GM18519 (cell line): ENCODE data around the gene TMC2.
A peak's percentile ranks its signal among the peaks of the same experiment; 100 is the strongest.
"Not testable (repeated sequence)": the region's sequence is repeated elsewhere in the genome, so short reads cannot be mapped to it uniquely, and the experiment has no call there.

Source experiments
- ATAC-seq: cut with Tn5 transposase; IDR thresholded peaks from one replicate; pipeline ENCODE4 v1.9.1; 2021; ENCODE audit warnings: mild to moderate bottlenecking, moderate library complexity; ENCODE audit not compliant: unreplicated experiment, low FRiP score

Gene TMC2

GRCh38 chr20:2523919-2524708 lies 12.3 kb upstream of the TMC2 start:
- ATAC-seq = peak; percentile 54

GRCh38 chr20:2524709-2525506 lies 11.5 kb upstream of the TMC2 start:
- ATAC-seq = no peak

DNA sequence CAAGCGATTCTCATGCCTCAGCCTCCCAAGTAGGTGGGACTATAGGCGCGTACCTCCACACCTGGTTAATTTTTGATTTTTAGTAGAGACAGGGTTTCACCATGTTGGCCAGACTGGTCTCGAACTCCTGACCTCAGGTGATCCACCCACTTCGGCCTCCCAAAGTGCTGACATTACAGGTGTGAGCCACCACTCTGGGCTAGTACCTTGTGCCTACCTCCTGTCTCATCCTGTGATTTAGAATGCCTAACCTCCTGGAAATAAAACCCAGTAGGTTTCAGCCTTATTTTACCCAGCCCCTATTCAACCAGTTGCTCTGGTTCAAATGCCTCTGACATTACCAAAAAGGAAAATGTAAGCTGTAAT lies 10.2 kb upstream of the TMC2 start:
- ATAC-seq = not testable (repeated sequence)

- no peak for ATAC-seq
Measured at GRCh38 chr20:2527762-2528161, 8.6 kb upstream of the TMC2 start.

DNA sequence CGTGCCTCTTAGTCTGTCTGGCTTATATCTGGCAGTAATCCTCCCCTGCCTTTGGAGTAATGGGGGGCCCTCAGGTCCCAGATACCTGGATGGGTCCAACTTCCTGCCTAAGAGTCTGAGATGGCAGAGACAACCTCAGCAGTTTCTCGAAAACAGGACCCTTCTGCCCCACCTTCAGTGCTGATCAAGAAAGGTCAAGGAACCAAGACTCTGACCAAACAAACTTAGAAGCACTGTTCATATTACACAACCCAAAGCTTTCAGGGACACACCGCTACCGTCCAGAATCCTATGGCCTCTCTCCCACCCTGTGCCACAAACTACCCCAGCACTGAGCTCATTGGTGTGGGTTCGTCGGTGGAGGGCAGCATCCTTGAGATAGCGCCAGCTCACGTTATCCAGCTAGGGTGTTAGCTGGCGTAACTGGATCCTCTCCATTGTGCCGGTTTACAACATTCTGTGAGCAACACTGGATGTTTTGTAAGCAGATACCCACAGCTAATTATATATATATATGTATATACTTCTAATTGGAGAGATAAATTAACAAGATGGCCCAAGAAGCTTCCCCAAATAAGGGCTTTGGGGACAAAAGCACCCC lies 7.6 kb upstream of the TMC2 start:
- ATAC-seq = no peak

DNA sequence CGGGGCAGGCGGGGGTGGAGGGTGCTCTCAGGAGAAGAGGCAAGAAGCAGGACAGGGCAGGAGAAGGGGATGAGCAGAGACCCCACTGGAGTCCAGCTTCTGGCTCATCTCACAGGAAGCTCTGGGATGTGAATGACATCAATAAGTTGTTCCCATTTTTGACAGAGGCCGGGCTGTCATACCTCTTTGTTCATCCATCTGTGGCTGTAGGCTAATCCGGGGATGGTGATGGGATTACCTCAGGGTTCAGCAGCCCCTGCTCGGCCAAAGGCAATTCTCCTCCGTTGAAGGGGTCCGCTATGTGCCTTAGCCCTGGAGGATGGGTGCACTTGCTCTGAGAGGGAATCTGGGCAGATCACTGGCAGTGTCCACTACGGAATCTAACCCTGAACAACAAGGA lies 3.3 kb upstream of the TMC2 start:
- ATAC-seq = no peak

DNA sequence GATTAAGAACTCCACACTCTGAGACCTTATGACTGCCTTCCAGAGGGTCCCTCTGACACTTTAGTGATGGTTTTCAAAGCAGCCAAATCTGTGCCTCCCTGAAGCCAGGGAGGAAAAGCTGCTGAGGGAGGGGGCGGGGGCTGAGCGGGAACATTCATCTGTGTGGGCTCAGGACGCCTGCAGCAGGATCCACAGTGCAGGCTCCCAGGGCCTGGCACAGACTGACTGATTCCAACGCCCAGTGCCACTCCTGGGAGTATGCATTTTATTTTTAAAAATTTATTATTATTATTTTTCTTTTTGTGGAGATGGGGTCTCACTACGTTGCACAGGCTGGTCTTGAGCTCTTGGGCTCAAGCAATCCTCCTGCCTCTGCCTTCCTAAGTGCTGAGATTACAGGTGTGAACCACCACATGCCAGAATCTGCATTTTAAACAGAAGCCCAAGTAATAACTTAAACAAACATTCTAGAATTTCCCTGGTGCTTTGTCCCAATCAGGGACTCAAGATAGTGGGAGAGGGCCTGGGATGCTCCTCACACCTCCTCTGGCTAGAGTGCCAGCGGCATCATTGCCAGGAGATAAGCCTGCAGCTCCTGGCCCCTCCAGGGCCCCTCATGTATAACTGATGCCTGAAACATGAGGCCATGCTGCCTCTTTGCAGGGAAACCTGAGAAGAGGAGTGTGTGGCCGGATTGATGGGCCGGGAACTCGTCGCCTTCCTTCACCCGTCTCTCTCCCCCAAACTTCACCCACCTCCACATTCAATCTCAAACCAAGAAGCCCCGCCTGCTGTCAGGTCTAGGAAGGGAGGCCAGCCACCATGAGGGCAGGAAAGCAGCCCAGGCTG lies 438 bp upstream of the TMC2 start:
- no peak for ATAC-seq

DNA sequence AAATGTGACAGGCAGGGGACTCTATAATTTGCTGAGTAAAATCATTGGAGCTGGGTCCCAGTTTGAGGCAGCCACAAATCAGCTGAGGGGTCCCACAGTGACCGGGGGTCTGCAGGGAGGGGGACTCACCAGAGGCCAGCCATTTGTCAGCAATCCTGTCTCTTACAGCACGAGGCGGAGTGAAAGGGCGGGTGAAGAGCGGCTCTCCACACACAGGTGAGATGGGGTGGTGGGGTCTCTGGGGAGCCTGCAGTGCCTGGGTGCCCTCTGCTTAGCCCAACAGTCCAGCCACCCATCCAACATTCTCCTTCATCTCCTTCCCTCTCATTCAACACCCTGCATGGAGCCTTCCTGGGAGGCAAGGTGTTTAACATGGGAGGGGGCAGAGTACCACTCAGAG lies 728 bp downstream of the TMC2 start:
- no peak for ATAC-seq

DNA sequence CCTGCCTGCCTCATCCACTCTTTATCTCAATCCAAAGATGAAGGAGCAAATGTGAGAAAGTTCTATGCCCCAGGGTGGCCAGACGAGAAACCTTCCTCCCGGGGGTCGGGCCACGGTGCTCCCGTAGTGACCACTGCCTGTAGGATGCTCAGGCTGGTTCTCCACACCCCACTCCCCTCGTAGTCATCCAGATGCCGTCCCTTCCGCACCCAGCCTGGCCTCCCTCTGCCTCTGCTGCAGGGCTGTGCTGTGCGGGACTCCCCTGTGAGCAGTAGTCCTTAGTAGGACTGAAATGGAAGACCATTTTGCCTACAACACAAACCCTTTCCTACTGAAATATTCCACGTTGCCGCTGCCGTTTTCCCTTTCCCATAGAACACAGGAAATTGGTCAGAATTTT lies 2.0 kb downstream of the TMC2 start:
- no peak for ATAC-seq

GRCh38 chr20:2538931-2539720 lies 2.8 kb downstream of the TMC2 start:
- ATAC-seq = no peak

DNA sequence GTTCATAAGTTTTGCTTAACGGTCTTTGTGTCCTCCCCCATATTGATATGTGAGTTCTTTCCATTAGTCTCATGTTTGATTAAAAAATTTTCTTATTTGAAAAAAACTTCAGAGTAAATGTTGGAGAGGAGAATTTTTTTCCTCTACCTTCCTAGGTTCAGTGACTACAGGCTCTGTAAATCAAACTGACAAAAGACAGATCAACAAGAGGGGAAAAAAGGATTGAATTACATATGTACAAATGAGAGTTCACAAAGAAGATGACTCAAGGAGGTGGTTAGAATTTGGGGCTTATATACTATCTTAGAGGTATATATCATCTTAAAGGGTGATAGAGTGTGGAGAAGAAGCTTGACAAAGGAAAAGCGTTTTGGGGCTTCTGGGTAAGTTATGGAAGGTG lies 5.6 kb downstream of the TMC2 start:
- no peak for ATAC-seq

DNA sequence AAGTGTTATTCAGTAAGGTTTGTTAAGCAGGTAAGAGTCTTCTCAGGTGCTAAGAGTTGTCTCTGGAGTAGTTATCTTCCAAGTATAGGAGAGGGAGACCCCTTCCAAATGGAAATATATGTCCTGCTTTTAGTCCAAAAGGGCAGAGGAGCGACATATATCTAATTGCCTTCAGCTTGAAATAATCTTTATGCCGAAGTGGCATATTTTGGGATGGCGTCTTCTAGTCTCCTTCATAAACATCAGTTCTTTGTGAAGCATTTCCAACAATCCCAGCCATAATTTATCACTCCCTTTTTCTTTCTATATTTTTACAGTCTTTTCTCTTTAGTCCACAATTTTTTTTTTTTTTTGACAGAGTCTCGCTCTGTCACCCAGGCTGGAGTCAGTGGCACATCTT lies 6.0 kb downstream of the TMC2 start:
- ATAC-seq = no peak

DNA sequence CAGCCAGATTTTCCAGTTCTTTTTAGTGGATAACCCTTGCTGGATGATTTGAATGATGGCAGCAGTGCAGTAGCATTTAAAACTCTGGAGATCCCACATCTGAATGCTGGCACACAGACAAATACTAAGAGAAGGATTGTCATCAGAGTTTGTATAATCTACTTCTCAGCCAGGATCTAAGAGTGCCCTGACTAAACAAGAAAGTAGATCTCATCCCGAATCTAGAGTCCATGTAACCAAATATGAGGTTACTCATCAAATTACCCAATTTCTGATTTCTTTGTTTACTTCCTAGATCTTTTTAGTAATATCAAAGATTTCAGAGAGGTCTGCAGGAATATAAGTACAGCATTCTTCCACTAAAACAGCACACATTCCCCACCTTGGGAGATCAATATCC lies 7.8 kb downstream of the TMC2 start:
- no peak for ATAC-seq

DNA sequence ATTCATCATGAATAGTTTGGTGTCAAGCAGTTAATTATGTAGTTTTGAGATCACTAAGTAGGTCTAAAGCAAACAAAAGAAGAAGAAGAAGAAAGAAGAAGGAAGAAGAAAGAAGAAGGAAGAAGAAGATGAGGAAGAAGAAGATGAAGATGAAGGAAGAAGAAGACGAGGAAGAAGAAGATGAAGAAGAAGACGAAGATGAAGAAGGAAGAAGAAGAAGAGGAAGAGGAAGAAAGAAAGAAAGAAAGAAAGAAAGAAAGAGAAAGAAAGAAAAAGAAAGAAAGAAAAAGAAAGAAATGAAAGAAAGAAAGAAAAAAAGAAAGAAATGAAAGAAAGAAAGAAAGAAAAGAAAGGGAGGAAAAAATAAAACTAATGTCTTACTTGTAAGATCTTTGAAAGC lies 9.2 kb downstream of the TMC2 start:
- ATAC-seq = no peak

- ATAC-seq = no peak
Measured at GRCh38 chr20:2557873-2558580, 21.7 kb downstream of the TMC2 start.

- ATAC-seq = no peak
Measured at GRCh38 chr20:2558581-2559278, 22.4 kb downstream of the TMC2 start.

- no peak for ATAC-seq
Measured at GRCh38 chr20:2559279-2559626, 22.9 kb downstream of the TMC2 start.

DNA sequence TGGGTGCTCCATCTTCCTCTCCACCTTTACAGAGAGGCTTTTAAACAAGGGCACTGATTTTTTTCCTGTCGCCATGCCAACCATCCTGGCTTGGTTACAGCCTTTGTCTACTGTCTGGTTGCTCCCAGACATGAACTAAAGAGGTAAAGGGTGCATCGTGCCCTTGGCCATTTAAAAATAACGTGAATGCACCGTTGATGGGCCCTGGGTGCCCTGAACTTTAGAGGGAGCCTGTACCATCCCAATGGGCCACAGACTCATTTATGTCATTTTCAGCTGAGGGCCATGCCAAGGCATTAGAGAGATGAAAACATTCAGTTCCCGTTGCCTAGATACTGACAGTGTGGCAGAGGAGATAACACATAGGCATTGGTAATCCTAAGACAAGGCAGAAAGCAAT lies 23.3 kb downstream of the TMC2 start:
- ATAC-seq = no peak

DNA sequence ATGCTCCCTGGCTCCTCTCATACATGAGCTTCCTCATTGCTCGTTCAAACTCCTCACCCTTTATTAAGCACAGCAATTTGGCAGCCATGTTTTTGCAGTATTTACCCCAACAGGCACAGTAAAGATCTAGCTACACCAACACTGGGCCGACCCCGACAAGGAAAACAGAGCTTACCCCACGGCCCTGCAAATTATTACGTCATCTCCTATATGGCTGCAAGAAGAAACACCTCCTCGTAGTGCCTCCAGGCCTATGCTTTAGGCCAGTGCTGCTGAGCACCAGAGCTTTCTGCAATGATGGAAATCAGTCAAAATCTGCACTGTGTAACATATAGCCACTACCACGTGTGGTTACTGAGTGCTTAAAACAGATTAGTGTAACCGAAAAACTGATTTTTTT lies 26.7 kb downstream of the TMC2 start:
- ATAC-seq = no peak
